KMS-11 (cell line): ENCODE results near the gene E2F4.
A peak's percentile ranks its signal among the peaks of the same experiment; 100 is the strongest.

ENCODE experiments used
- H2AFZ ChIP-seq: fragments of 200-600 bp; sonication (generic); 2 replicates; pipeline ENCODE4 v1.6.1; 2016; ENCODE audit warnings: antibody characterized with exemption, mixed run types, low read depth
- H3K27ac ChIP-seq: fragments of 200-600 bp; sonication (generic); 2 replicates; pipeline ENCODE4 v1.6.1; 2016; ENCODE audit warnings: mild to moderate bottlenecking, mixed run types
- H3K27me3 ChIP-seq: fragments of 200-600 bp; sonication (generic); 2 replicates; pipeline ENCODE4 v1.6.1; 2017; ENCODE audit warnings: mild to moderate bottlenecking, low read depth, mixed run types, moderate library complexity; ENCODE audit not compliant: insufficient read depth
- H3K36me3 ChIP-seq: fragments of 200-600 bp; sonication (generic); 2 replicates; pipeline ENCODE4 v1.6.1; 2017; ENCODE audit warnings: mild to moderate bottlenecking, mixed run types; ENCODE audit not compliant: insufficient read depth
- H3K4me1 ChIP-seq: fragments of 200-600 bp; sonication (generic); 2 replicates; pipeline ENCODE4 v1.6.1; 2016; ENCODE audit warnings: mild to moderate bottlenecking, low read depth, mixed run types; ENCODE audit not compliant: poor library complexity, severe bottlenecking
- H3K4me2 ChIP-seq: fragments of 200-600 bp; sonication (generic); 2 replicates; pipeline ENCODE4 v1.7.0; 2016; ENCODE audit warnings: mild to moderate bottlenecking, mixed run types
- H3K4me3 ChIP-seq: fragments of 200-600 bp; sonication (generic); IDR thresholded peaks from 2 replicates; pipeline ENCODE4 v1.6.1; 2017; ENCODE audit warnings: low read depth, low read length, mixed read lengths; ENCODE audit not compliant: insufficient read depth
- H3K79me2 ChIP-seq: fragments of 200-600 bp; sonication (generic); 2 replicates; pipeline ENCODE4 v1.6.1; 2016; ENCODE audit warnings: low read depth, mixed run types; ENCODE audit not compliant: insufficient read depth
- H3K9ac ChIP-seq: fragments of 200-600 bp; sonication (generic); 2 replicates; pipeline ENCODE4 v1.6.1; 2016; ENCODE audit warnings: mild to moderate bottlenecking, mixed run types
- H4K20me1 ChIP-seq: fragments of 200-600 bp; sonication (generic); 2 replicates; pipeline ENCODE4 v1.6.1; 2016; ENCODE audit warnings: mild to moderate bottlenecking, mixed run types; ENCODE audit not compliant: insufficient read depth
- CTCF ChIP-seq: fragments of 200-600 bp; sonication (generic); conservative IDR thresholded peaks from 2 replicates; pipeline ENCODE4 v1.6.1; 2017; ENCODE audit warnings: low read depth, mild to moderate bottlenecking, antibody characterized with exemption, low read length, moderate library complexity, mixed read lengths

The E2F4 gene

GRCh38 chr16:67151431-67152097 lies 40.4 kb upstream of the E2F4 start:
- no peak overlapping the region for H3K9ac ChIP-seq
- no peaks in the 10 kb centered on the region for H3K27me3 ChIP-seq
- TF ChIP-seq CTCF: no peak
- peaks cover 2% of the 10 kb centered on the region for H3K4me1 ChIP-seq
- H2AFZ ChIP-seq: no peak overlapping the region
- no peak overlapping the region for H3K4me3 ChIP-seq
- H4K20me1 ChIP-seq: no peaks in the 10 kb centered on the region
- no peaks in the 10 kb centered on the region for H3K36me3 ChIP-seq
- no peaks in the 10 kb centered on the region for H3K79me2 ChIP-seq
- peak overlapping the region; percentile 86; the same call in 1 of the 2 replicates for H3K4me2 ChIP-seq
- H3K27ac ChIP-seq: no peak overlapping the region

- Histone ChIP-seq H3K9ac (no peak overlapping the region), H3K4me2 (no peak overlapping the region), H3K27me3 (no peaks in the 10 kb centered on the region), H3K79me2 (no peaks in the 10 kb centered on the region), H3K4me3 (no peak overlapping the region), H3K27ac (no peak overlapping the region), H2AFZ (no peak overlapping the region), H3K36me3 (no peaks in the 10 kb centered on the region), H3K4me1 (peaks cover 15% of the 10 kb centered on the region), H4K20me1 (no peaks in the 10 kb centered on the region)
- no peak for TF ChIP-seq CTCF
These were observed 37.2 kb upstream of the E2F4 start for GRCh38 chr16:67154578-67155294.

GRCh38 chr16:67155295-67156142 lies 36.4 kb upstream of the E2F4 start:
- H3K36me3 ChIP-seq: no peaks in the 10 kb centered on the region
- no peak overlapping the region for H2AFZ ChIP-seq
- no peak overlapping the region for H3K27ac ChIP-seq
- H3K79me2 ChIP-seq: no peaks in the 10 kb centered on the region
- peaks cover 15% of the 10 kb centered on the region for H3K4me1 ChIP-seq
- TF ChIP-seq CTCF: peak; percentile 79
- no peak overlapping the region for H3K9ac ChIP-seq
- no peaks in the 10 kb centered on the region for H4K20me1 ChIP-seq
- no peak overlapping the region for H3K4me3 ChIP-seq
- H3K27me3 ChIP-seq: no peaks in the 10 kb centered on the region
- H3K4me2 ChIP-seq: no peak overlapping the region

GRCh38 chr16:67156143-67156844 lies 35.7 kb upstream of the E2F4 start:
- H3K4me1 ChIP-seq: peaks cover 16% of the 10 kb centered on the region
- no peak overlapping the region for H3K27ac ChIP-seq
- no peaks in the 10 kb centered on the region for H3K79me2 ChIP-seq
- H2AFZ ChIP-seq: no peak overlapping the region
- no peaks in the 10 kb centered on the region for H3K36me3 ChIP-seq
- H4K20me1 ChIP-seq: no peaks in the 10 kb centered on the region
- TF ChIP-seq CTCF: no peak
- H3K4me3 ChIP-seq: no peak overlapping the region
- H3K9ac ChIP-seq: no peak overlapping the region
- no peak overlapping the region for H3K4me2 ChIP-seq
- H3K27me3 ChIP-seq: no peaks in the 10 kb centered on the region
